Measurements from ENCODE around the gene KTN1.

Gene KTN1

GRCh38 chr14:55607386-55607785, 27.4 kb downstream of the KTN1 start:
- H3K9me3 Mint-ChIP-seq: no peaks in the 10 kb centered on the region
- H3K4me3 Mint-ChIP-seq: no peak overlapping the region
- H3K36me3 Mint-ChIP-seq (ENCODE audit: low read depth): peaks cover 6% of the 10 kb centered on the region
- no peak for DNase-seq (ENCODE audit: low spot score)
- peaks cover 4% of the 10 kb centered on the region for H3K4me1 Mint-ChIP-seq (ENCODE audit: low read depth)
- H3K27ac Mint-ChIP-seq: no peak overlapping the region
- no peaks in the 10 kb centered on the region for H3K27me3 Mint-ChIP-seq (ENCODE audit: low read depth)

- Mint-ChIP-seq H3K4me1 (ENCODE audit: low read depth) (peaks cover 11% of the 10 kb centered on the region), H3K36me3 (ENCODE audit: low read depth) (peaks cover 19% of the 10 kb centered on the region), H3K9me3 (no peaks in the 10 kb centered on the region), H3K27ac (no peak overlapping the region), H3K4me3 (no peak overlapping the region), H3K27me3 (ENCODE audit: low read depth) (no peaks in the 10 kb centered on the region)
- no peak for DNase-seq (ENCODE audit: low spot score)
These were observed 29.7 kb downstream of the KTN1 start for GRCh38 chr14:55609681-55610080.

GRCh38 chr14:55610713-55611370, 30.8 kb downstream of the KTN1 start:
- Mint-ChIP-seq H3K4me3 (no peak overlapping the region), H3K27me3 (ENCODE audit: low read depth) (no peaks in the 10 kb centered on the region), H3K4me1 (ENCODE audit: low read depth) (peaks cover 13% of the 10 kb centered on the region), H3K9me3 (no peaks in the 10 kb centered on the region), H3K36me3 (ENCODE audit: low read depth) (peaks cover 26% of the 10 kb centered on the region), H3K27ac (no peak overlapping the region)
- no peak for DNase-seq (ENCODE audit: low spot score)

GRCh38 chr14:55611859-55612258, 31.9 kb downstream of the KTN1 start:
- no peak for DNase-seq (ENCODE audit: low spot score)
- Mint-ChIP-seq H3K4me3 (no peak overlapping the region), H3K27me3 (ENCODE audit: low read depth) (no peaks in the 10 kb centered on the region), H3K4me1 (ENCODE audit: low read depth) (peaks cover 11% of the 10 kb centered on the region), H3K27ac (no peak overlapping the region), H3K9me3 (no peaks in the 10 kb centered on the region), H3K36me3 (ENCODE audit: low read depth) (peaks cover 37% of the 10 kb centered on the region)

GRCh38 chr14:55614304-55614703, 34.3 kb downstream of the KTN1 start:
- peaks cover 7% of the 10 kb centered on the region for H3K9me3 Mint-ChIP-seq
- H3K4me3 Mint-ChIP-seq: no peak overlapping the region

GRCh38 chr14:55620277-55620676, 40.3 kb downstream of the KTN1 start:
- Mint-ChIP-seq H3K4me1 (ENCODE audit: low read depth) (no peaks in the 10 kb centered on the region), H3K27ac (no peak overlapping the region), H3K36me3 (ENCODE audit: low read depth) (peaks cover 78% of the 10 kb centered on the region), H3K27me3 (ENCODE audit: low read depth) (no peaks in the 10 kb centered on the region), H3K4me3 (no peak overlapping the region), H3K9me3 (peaks cover 23% of the 10 kb centered on the region)
- no peak for DNase-seq (ENCODE audit: low spot score)

More at GRCh38 chr14:55614304-55614703, 34.3 kb downstream of the KTN1 start:
- Mint-ChIP-seq H3K27ac (no peak overlapping the region), H3K27me3 (ENCODE audit: low read depth) (no peaks in the 10 kb centered on the region), H3K4me1 (ENCODE audit: low read depth) (peaks cover 8% of the 10 kb centered on the region), H3K36me3 (ENCODE audit: low read depth) (peaks cover 54% of the 10 kb centered on the region)
- DNase-seq (ENCODE audit: low spot score): no peak

GRCh38 chr14:55620981-55621380, 41.0 kb downstream of the KTN1 start:
- H3K9me3 Mint-ChIP-seq: peaks cover 23% of the 10 kb centered on the region
- no peak for DNase-seq (ENCODE audit: low spot score)
- no peaks in the 10 kb centered on the region for H3K4me1 Mint-ChIP-seq (ENCODE audit: low read depth)
- no peak overlapping the region for H3K4me3 Mint-ChIP-seq
- H3K27ac Mint-ChIP-seq: no peak overlapping the region
- no peaks in the 10 kb centered on the region for H3K27me3 Mint-ChIP-seq (ENCODE audit: low read depth)
- peaks cover 74% of the 10 kb centered on the region for H3K36me3 Mint-ChIP-seq (ENCODE audit: low read depth)

- DNase-seq (ENCODE audit: low spot score): no peak
- Mint-ChIP-seq H3K4me1 (ENCODE audit: low read depth) (no peaks in the 10 kb centered on the region), H3K27me3 (ENCODE audit: low read depth) (no peaks in the 10 kb centered on the region), H3K36me3 (ENCODE audit: low read depth) (peaks cover 73% of the 10 kb centered on the region), H3K4me3 (no peak overlapping the region), H3K27ac (no peak overlapping the region), H3K9me3 (peaks cover 23% of the 10 kb centered on the region)
These were observed 41.4 kb downstream of the KTN1 start for GRCh38 chr14:55621391-55621790.

GRCh38 chr14:55624913-55625312, 44.9 kb downstream of the KTN1 start:
- no peak overlapping the region for H3K4me3 Mint-ChIP-seq
- no peaks in the 10 kb centered on the region for H3K27me3 Mint-ChIP-seq (ENCODE audit: low read depth)
- DNase-seq (ENCODE audit: low spot score): no peak
- H3K9me3 Mint-ChIP-seq: peaks cover 10% of the 10 kb centered on the region
- no peak overlapping the region for H3K27ac Mint-ChIP-seq
- H3K36me3 Mint-ChIP-seq (ENCODE audit: low read depth): peaks cover 65% of the 10 kb centered on the region
- H3K4me1 Mint-ChIP-seq (ENCODE audit: low read depth): peaks cover 3% of the 10 kb centered on the region

GRCh38 chr14:55625481-55625880, 45.5 kb downstream of the KTN1 start:
- H3K36me3 Mint-ChIP-seq (ENCODE audit: low read depth): peaks cover 64% of the 10 kb centered on the region

GRCh38 chr14:55626131-55626530, 46.1 kb downstream of the KTN1 start:
- Mint-ChIP-seq H3K36me3 (ENCODE audit: low read depth) (peaks cover 61% of the 10 kb centered on the region), H3K27me3 (ENCODE audit: low read depth) (no peaks in the 10 kb centered on the region), H3K4me3 (no peak overlapping the region), H3K27ac (no peak overlapping the region), H3K4me1 (ENCODE audit: low read depth) (peaks cover 3% of the 10 kb centered on the region), H3K9me3 (peaks cover 2% of the 10 kb centered on the region)
- DNase-seq (ENCODE audit: low spot score): no peak

More at GRCh38 chr14:55625481-55625880, 45.5 kb downstream of the KTN1 start:
- DNase-seq (ENCODE audit: low spot score): no peak
- Mint-ChIP-seq H3K27ac (no peak overlapping the region), H3K4me1 (ENCODE audit: low read depth) (peaks cover 3% of the 10 kb centered on the region), H3K4me3 (no peak overlapping the region), H3K9me3 (peaks cover 7% of the 10 kb centered on the region), H3K27me3 (ENCODE audit: low read depth) (no peaks in the 10 kb centered on the region)

GRCh38 chr14:55628426-55628825, 48.4 kb downstream of the KTN1 start:
- Mint-ChIP-seq H3K4me3 (no peak overlapping the region), H3K27ac (no peak overlapping the region), H3K4me1 (ENCODE audit: low read depth) (peaks cover 3% of the 10 kb centered on the region), H3K9me3 (no peaks in the 10 kb centered on the region), H3K27me3 (ENCODE audit: low read depth) (no peaks in the 10 kb centered on the region), H3K36me3 (ENCODE audit: low read depth) (peaks cover 48% of the 10 kb centered on the region)
- DNase-seq (ENCODE audit: low spot score): no peak

GRCh38 chr14:55638665-55639064, 58.7 kb downstream of the KTN1 start:
- no peaks in the 10 kb centered on the region for H3K9me3 Mint-ChIP-seq
- no peak for DNase-seq (ENCODE audit: low spot score)
- peaks cover under 1% of the 10 kb centered on the region for H3K4me1 Mint-ChIP-seq (ENCODE audit: low read depth)
- no peak overlapping the region for H3K4me3 Mint-ChIP-seq
- no peaks in the 10 kb centered on the region for H3K27me3 Mint-ChIP-seq (ENCODE audit: low read depth)
- H3K36me3 Mint-ChIP-seq (ENCODE audit: low read depth): peaks cover 45% of the 10 kb centered on the region
- no peak overlapping the region for H3K27ac Mint-ChIP-seq

- Mint-ChIP-seq H3K27ac (no peak overlapping the region), H3K27me3 (ENCODE audit: low read depth) (no peaks in the 10 kb centered on the region), H3K4me1 (ENCODE audit: low read depth) (peaks cover 7% of the 10 kb centered on the region), H3K9me3 (no peaks in the 10 kb centered on the region), H3K36me3 (ENCODE audit: low read depth) (peaks cover 52% of the 10 kb centered on the region), H3K4me3 (no peak overlapping the region)
- DNase-seq (ENCODE audit: low spot score): no peak
These were observed 61.3 kb downstream of the KTN1 start for GRCh38 chr14:55641290-55641689.

- Mint-ChIP-seq H3K27ac (no peak overlapping the region), H3K9me3 (no peaks in the 10 kb centered on the region), H3K4me3 (no peak overlapping the region), H3K27me3 (ENCODE audit: low read depth) (no peaks in the 10 kb centered on the region), H3K4me1 (ENCODE audit: low read depth) (peaks cover 7% of the 10 kb centered on the region), H3K36me3 (ENCODE audit: low read depth) (peaks cover 50% of the 10 kb centered on the region)
- no peak for DNase-seq (ENCODE audit: low spot score)
These were observed 61.9 kb downstream of the KTN1 start for GRCh38 chr14:55641954-55642353.

Data from T-helper 2 cell treated with Interferon-gamma antibody and Interleukin-4, amounts not matched to agents 5 μg/mL and 100 μg/mL, for 36 hours (primary cell).